ENCODE results near the gene CLDN19. TPM values are rescaled to one million over a fixed set of nuclear protein-coding genes. Genes with fewer than 3 reads are reported as not detected.

Gene CLDN19
- total and polyA plus RNA-seq, 2 of the 8 experiments (the other 6 are each of a cell fraction or from before 2014, with no cell fraction given) = 9.7 to 17.2 TPM

DNA sequence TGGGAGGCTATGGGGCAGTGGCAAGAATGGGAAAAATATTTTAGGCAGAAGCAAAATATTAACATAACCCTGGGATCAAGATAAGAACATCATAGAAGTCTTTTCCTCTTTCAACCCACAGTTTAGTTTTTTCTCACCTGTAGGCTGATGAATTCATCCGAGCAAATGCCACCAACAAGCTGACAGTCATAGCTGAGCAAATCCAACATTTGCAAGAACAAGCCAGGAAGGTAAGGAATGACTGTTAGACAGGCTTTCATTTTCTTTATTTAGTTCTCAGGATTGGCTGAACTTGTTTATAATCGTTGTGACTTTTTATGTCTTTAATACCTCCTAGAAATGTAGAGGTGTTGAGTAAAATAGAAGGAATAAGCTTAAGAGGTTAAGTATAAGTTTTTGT lies 33.4 kb upstream of the CLDN19 start:
- DNase-seq (ENCODE audit: low read depth in 1 of 2, low spot score in 2 of 2) = no peak
- H3K79me2 ChIP-seq (ENCODE audit: control insufficient read depth in 1 of 2, insufficient read depth in 2 of 2, low read length in 2 of 2) = 0 out of 4 replicates have a peak, but pooled peaks cover 0 to 2% of the 10 kb centered on the region in 2 experiments
- no peak for FAIRE-seq
- no peak overlapping the region for H3K14ac ChIP-seq (ENCODE audit: insufficient read length)
- H3K36me3 ChIP-seq (ENCODE audit: control insufficient read depth in 2 of 4, insufficient read depth in 4 of 4, low read length in 3 of 4) = peaks cover 5 to 29% (median 19%) of the 10 kb centered on the region in 4 experiments; a peak in 7 of 8 replicates
- H3K27me3 ChIP-seq (replicated peaks in 1 of 4; ENCODE audit: control insufficient read depth in 3 of 4, extremely low read depth in 1 of 4, insufficient read depth in 3 of 4, low read length in 3 of 4) = no peaks in the 10 kb centered on the region
- H4K5ac ChIP-seq (ENCODE audit: insufficient read length, low read depth, low read length) = no peak overlapping the region
- H3K79me1 ChIP-seq (ENCODE audit: low read depth, low read length) = no peaks in the 10 kb centered on the region
- H4K91ac ChIP-seq (replicated peaks; ENCODE audit: insufficient read length, low read length) = no peak overlapping the region
- H3K9me3 ChIP-seq (ENCODE audit: insufficient read depth in 2 of 2, low read depth in 1 of 2, low read length in 1 of 2) = no peaks in the 10 kb centered on the region
- no peaks in the 10 kb centered on the region for H4K20me1 ChIP-seq (replicated peaks in 1 of 2; ENCODE audit: control insufficient read depth in 1 of 2, insufficient read depth in 2 of 2, low read length in 2 of 2)
- ChIA-PET POLR2A (ENCODE audit: partially characterized antibody) (interaction anchor here (0.9 to 1.3 kb wide), 3 partner anchors 11 to 193 kb away, joined by 3 to 4 read pairs (median 4); partner anchors contain the start of gene ZNF691), CTCF (ENCODE audit: partially characterized antibody) (interaction anchor here (0.8 to 2.0 kb wide), 4 partner anchors 11 to 312 kb away, joined by 3 to 5 read pairs (median 4); partner anchors contain the start of gene ZNF691)
- no peak overlapping the region for H2BK12ac ChIP-seq (ENCODE audit: low read depth, low read length)
- H3K4me3 ChIP-seq (ENCODE audit: extremely low read depth in 1 of 4, insufficient read depth in 2 of 4, low read depth in 3 of 4, low read length in 4 of 4) = no peak overlapping the region
- H3K27ac ChIP-seq (ENCODE audit: low read depth, low read length) = no peak overlapping the region
- H2BK120ac ChIP-seq (replicated peaks; ENCODE audit: low read depth, low read length) = no peak overlapping the region
- H3K4me1 ChIP-seq (replicated peaks in 1 of 4; ENCODE audit: control insufficient read depth in 3 of 4, insufficient read depth in 4 of 4, low read length in 3 of 4) = no peaks in the 10 kb centered on the region
- no peak overlapping the region for H2BK20ac ChIP-seq (ENCODE audit: low read length)
- H3K23me2 ChIP-seq (ENCODE audit: low read depth, low read length) = no peaks in the 10 kb centered on the region
- H2BK15ac ChIP-seq (ENCODE audit: low read length) = no peak overlapping the region
- H2AFZ ChIP-seq (ENCODE audit: low read length) = no peak overlapping the region
- H2AK5ac ChIP-seq (ENCODE audit: low read depth, low read length) = no peak overlapping the region
- no peak overlapping the region for H3K4me2 ChIP-seq (ENCODE audit: insufficient read depth in 1 of 2, low read depth in 2 of 2, low read length in 2 of 2)
- no peak overlapping the region for H3K23ac ChIP-seq (ENCODE audit: insufficient read length)
- no peak overlapping the region for H3K56ac ChIP-seq (replicated peaks; ENCODE audit: insufficient read length, low read depth, low read length)
- no peak overlapping the region for H2BK5ac ChIP-seq (ENCODE audit: low read depth, low read length)
- H4K8ac ChIP-seq (ENCODE audit: extremely low read depth, insufficient read depth, low read length) = no peak overlapping the region
- no peak overlapping the region for H3K18ac ChIP-seq (ENCODE audit: extremely low read depth, low read length)
- H3K4ac ChIP-seq (replicated peaks; ENCODE audit: insufficient read length, low read depth, low read length) = no peak overlapping the region
- 68% methylated on average over 2 of the region's 2 CpGs; no CpG with 5 or more reads in 1 of the 2 experiments for WGBS, 2 experiments (ENCODE audit: extremely low coverage in 1 of 2, insufficient coverage in 1 of 2, insufficient read length in 1 of 2, insufficient replicate concordance in 2 of 2, low coverage in 1 of 2, low lambda C conversion rate in 2 of 2, missing lambda C conversion rate in 1 of 2)
- no peak overlapping the region for H3K9ac ChIP-seq (replicated peaks in 1 of 4; ENCODE audit: extremely low read depth in 1 of 4, low read depth in 3 of 4, low read length in 3 of 4)
- TF ChIP-seq TAF7 (optimal IDR thresholded peaks at IDR 0.05; ENCODE audit: borderline replicate concordance, low read depth, low read length) (no peak), FOSL1 (IDR thresholded peaks at IDR 0.05; ENCODE audit: insufficient read depth, low read depth, low read length) (no peak), SP2 (IDR thresholded peaks at IDR 0.05; ENCODE audit: low read length) (no peak), BRCA1 (IDR thresholded peaks at IDR 0.05; ENCODE audit: low read depth, low read length) (no peak), NANOG (IDR thresholded peaks at IDR 0.05; ENCODE audit: insufficient read depth, low read depth, low read length, poor library complexity, severe bottlenecking) (no peak), BCL11A (IDR thresholded peaks at IDR 0.05; ENCODE audit: low read depth in 2 of 2, low read length in 2 of 2) (no peak), KDM1A (IDR thresholded peaks at IDR 0.05; ENCODE audit: borderline replicate concordance, low read length) (no peak), JUND (IDR thresholded peaks at IDR 0.05; ENCODE audit: low read length) (no peak), HDAC6 (IDR thresholded peaks at IDR 0.05; ENCODE audit: low read depth, low read length) (no peak), TEAD4 (IDR thresholded peaks at IDR 0.05; ENCODE audit: low read depth, low read length) (no peak), RFX5 (IDR thresholded peaks at IDR 0.05; ENCODE audit: borderline replicate concordance, low read depth, low read length) (no peak), EZH2 (IDR thresholded peaks at IDR 0.05; ENCODE audit: low read depth, low read length, severe bottlenecking) (no peak), YY1 (IDR thresholded peaks at IDR 0.05; ENCODE audit: low read depth, low read length) (no peak), TAF1 (IDR thresholded peaks at IDR 0.05; ENCODE audit: low read depth, low read length) (no peak), MAFK (IDR thresholded peaks at IDR 0.05; ENCODE audit: low read depth, low read length) (no peak)

All from H1 (cell line).